Skeletal muscle satellite cell (primary cell): ENCODE measurements around the gene CTXND2.
A peak's percentile ranks its signal among the peaks of the same experiment; 100 is the strongest.
"Not testable (repeated sequence)": the region's sequence is repeated elsewhere in the genome, so short reads cannot be mapped to it uniquely, and the experiment has no call there.

Experiments
- H3K27me3 ChIP-seq: 2 replicates; pipeline ENCODE4 v1.7.0; 2013; ENCODE audit warnings: low read length; ENCODE audit not compliant: control insufficient read depth, insufficient read depth
- H3K36me3 ChIP-seq: 2 replicates; pipeline ENCODE4 v1.7.0; 2013; ENCODE audit warnings: mild to moderate bottlenecking, control low read depth, low read length; ENCODE audit not compliant: insufficient read depth
- H3K4me1 ChIP-seq: 2 replicates; pipeline ENCODE4 v1.7.0; 2013; ENCODE audit warnings: low read length; ENCODE audit not compliant: control insufficient read depth, insufficient read depth
- H3K4me2 ChIP-seq: 2 replicates; pipeline ENCODE4 v1.7.0; 2013; ENCODE audit warnings: mild to moderate bottlenecking, low read length
- H3K4me3 ChIP-seq: 2 replicates; pipeline ENCODE4 v1.7.0; 2013; ENCODE audit warnings: low read length
- H3K9ac ChIP-seq: 2 replicates; pipeline ENCODE4 v1.7.0; 2013; ENCODE audit warnings: mild to moderate bottlenecking, low read depth, low read length, moderate library complexity
- H3K9me3 ChIP-seq: replicated peaks from 2 replicates; pipeline ENCODE4 v1.7.0; 2013; ENCODE audit warnings: mild to moderate bottlenecking, control low read depth, low read length

The CTXND2 gene

DNA sequence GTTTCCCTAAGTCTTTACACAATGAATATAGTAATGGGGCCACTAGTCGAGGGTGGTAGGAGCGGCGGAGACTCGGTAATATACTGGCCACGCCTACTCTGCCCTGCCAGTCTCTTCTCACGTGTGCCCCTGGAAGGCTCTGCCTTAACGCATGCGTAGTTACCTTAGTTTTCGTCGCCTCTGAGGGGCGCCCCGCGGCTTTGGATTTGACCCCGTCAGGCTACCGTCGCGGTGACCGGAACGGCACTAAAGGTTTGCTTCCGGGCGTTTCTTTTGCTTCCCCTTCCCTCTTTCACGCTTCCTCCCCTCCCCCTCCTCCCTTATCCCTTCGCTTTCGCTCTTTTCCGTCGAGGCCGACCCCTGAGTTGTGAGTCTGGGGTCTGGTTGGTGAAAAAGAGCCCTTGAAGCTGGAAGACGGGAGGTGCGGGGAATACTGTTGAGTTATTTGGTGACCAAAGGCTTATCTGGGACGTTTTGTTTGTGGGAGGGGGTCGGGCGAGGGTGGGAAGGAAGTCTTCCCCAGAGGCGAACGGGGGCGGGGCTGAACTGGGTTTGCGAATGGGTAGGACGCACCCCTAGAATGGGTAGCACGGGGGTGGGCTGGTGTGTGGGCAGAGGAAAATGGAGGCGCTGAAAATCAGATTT is 39.3 kb downstream of the CTXND2 start, which contains the start of gene SETDB1:
Gene SETDB1 (plus strand): TSS at position 267 of the 645 bp plus-strand sequence. CDS start 1,352 bp downstream, outside the sequence.
- H3K9ac ChIP-seq: peak within 1 kb of the TSS; percentile 99
- H3K4me1 ChIP-seq: peaks cover 16% of the 10 kb centered on the region
- peaks cover 27% of the 10 kb centered on the region for H3K36me3 ChIP-seq
- H3K9me3 ChIP-seq: no peaks in the 10 kb centered on the region
- peak within 1 kb of the TSS; percentile 76 for H3K4me2 ChIP-seq
- peak within 1 kb of the TSS; percentile 99 for H3K4me3 ChIP-seq
- no peaks in the 10 kb centered on the region for H3K27me3 ChIP-seq

DNA sequence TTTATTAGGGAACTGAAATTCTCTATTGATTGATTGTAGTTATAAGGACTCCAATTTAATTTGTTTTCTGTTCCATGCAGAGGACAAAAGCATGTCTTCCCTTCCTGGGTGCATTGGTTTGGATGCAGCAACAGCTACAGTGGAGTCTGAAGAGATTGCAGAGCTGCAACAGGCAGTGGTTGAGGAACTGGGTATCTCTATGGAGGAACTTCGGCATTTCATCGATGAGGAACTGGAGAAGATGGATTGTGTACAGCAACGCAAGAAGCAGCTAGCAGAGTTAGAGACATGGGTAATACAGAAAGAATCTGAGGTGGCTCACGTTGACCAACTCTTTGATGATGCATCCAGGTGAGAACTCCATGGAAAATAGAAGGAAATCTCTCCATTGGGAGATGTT is 40.7 kb downstream of the CTXND2 start:
- Histone ChIP-seq H3K4me1 (peaks cover 12% of the 10 kb centered on the region), H3K36me3 (peaks cover 37% of the 10 kb centered on the region), H3K4me3 (no peak overlapping the region), H3K27me3 (no peaks in the 10 kb centered on the region), H3K4me2 (peak overlapping the region; percentile 76), H3K9me3 (no peaks in the 10 kb centered on the region), H3K9ac (no peak overlapping the region)

DNA sequence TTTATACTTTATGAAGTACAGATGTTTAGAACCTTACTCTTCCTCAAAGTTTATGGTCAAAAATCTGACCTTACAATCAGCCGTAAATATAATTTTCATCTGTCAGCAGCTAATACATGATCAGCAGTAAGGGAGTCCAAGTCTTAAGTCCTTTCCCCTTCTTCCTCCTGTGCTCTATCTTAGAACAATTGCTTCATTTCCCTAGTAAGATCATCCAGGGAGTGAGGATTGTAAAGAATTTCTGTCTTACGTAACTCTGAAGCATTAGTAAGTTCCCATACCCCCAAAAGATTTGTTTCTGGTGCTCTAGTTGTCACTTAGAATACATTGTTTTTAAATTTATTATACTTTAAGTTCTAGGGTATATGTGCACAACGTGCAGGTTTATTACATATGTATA is 41.4 kb downstream of the CTXND2 start:
- Histone ChIP-seq H3K4me1 (peaks cover 8% of the 10 kb centered on the region), H3K27me3 (no peaks in the 10 kb centered on the region), H3K9me3 (no peaks in the 10 kb centered on the region), H3K36me3 (peaks cover 43% of the 10 kb centered on the region), H3K4me2 (no peak overlapping the region), H3K9ac (no peak overlapping the region), H3K4me3 (no peak overlapping the region)

DNA sequence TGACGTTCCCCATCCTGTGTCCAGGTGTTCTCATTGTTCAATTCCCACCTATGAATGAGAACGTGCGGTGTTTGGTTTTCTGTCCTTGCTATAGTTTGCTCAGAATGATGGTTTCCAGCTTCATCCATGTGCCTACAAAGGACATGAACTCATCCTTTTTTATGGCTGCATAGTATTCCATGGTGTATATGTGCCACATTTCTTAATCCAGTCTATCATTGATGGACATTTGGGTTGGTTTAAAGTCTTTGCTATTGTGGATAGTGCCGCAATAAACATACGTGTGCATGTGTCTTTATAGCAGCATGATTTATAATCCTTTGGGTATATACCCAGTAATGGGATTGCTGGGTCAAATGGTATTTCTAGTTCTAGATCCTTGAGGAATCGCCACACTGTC is 41.8 kb downstream of the CTXND2 start:
- H3K4me2 ChIP-seq, H3K27me3 ChIP-seq, H3K4me3 ChIP-seq, H3K9ac ChIP-seq, H3K4me1 ChIP-seq, H3K9me3 ChIP-seq: not testable (repeated sequence)
- H3K36me3 ChIP-seq: peaks cover 43% of the 10 kb centered on the region

DNA sequence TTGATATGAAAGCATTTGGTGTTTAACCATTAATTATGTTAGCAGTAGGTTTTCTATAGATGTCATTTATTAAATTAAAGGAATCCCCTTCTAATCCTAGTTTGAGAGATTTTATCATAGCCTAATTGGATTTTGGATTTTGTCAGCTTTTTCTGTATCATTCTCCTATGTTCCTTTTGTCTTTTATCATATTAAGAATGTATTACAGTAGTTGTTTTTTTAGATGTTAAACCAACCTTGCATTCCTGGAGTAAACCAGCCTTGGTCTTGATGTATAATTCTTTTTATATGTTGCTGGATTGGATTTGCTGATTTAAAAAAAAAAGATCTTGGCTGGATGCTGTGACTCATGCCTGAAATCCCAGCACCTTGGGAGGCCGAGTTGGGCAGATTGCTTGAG is 44.8 kb downstream of the CTXND2 start:
- Histone ChIP-seq H3K9me3 (no peaks in the 10 kb centered on the region), H3K9ac (no peak overlapping the region), H3K4me3 (no peak overlapping the region), H3K4me1 (peaks cover 7% of the 10 kb centered on the region), H3K27me3 (no peaks in the 10 kb centered on the region), H3K4me2 (no peak overlapping the region), H3K36me3 (peaks cover 53% of the 10 kb centered on the region)

DNA sequence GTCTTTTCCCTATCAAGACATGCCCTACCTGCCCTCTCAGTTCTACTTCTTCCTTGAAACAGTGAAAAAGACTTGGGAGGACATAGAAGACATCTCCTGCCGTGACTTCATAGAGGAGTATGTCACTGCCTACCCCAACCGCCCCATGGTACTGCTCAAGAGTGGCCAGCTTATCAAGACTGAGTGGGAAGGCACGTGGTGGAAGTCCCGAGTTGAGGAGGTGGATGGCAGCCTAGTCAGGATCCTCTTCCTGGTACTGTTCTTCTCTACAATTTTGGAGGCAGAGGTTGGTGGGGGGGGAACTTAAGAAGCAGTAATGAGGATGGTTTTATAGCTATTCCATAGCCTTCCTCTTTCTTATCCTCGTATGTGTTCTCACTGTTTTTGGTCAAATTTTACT is 57.9 kb downstream of the CTXND2 start:
- Histone ChIP-seq H3K27me3 (no peaks in the 10 kb centered on the region), H3K9ac (no peak overlapping the region), H3K4me1 (no peaks in the 10 kb centered on the region), H3K4me2 (no peak overlapping the region), H3K9me3 (no peaks in the 10 kb centered on the region), H3K4me3 (no peak overlapping the region), H3K36me3 (peaks cover 69% of the 10 kb centered on the region)

DNA sequence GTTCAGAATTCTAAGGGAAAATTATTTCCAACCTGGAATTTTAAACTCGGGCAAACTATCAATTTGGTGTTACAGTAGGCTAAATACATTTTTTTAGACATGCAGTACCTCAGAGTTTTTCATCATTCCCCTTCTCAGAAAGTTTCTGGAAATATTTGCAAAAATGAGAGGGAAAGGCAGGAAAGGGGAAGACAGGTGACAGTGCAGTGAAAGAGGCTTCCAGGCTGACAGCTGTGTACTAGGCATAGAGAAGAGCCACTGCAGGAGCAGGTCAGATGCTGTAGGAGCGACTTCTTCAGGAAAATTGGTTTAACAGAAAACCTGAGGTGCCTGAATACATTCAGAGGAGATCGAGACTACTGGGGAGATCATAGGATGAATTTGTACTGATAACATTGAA is 67.8 kb downstream of the CTXND2 start:
- Histone ChIP-seq H3K4me3 (no peak overlapping the region), H3K4me2 (no peak overlapping the region), H3K9me3 (no peaks in the 10 kb centered on the region), H3K36me3 (peaks cover 47% of the 10 kb centered on the region), H3K9ac (no peak overlapping the region), H3K27me3 (no peaks in the 10 kb centered on the region), H3K4me1 (no peaks in the 10 kb centered on the region)

DNA sequence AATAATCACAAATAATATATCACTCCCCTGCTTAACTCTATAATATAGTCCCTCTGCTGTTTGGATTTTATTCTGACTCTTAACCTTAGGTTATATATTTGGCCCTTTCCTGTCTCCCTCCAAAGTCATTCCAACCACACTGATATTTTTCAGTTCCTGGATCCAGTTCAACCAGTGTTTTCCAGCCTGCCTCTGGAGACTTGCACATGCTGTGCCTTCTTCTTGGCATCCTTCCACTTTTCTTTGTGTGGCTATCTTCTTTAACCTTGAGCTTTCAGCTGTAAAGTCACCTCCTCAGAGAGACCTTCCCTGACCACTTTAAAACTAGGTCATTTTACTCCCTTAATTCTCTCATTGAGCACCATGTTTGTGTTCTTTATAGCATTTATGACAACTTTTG is 68.3 kb downstream of the CTXND2 start:
- Histone ChIP-seq H3K4me2 (no peak overlapping the region), H3K9me3 (no peaks in the 10 kb centered on the region), H3K4me1 (no peaks in the 10 kb centered on the region), H3K4me3 (no peak overlapping the region), H3K27me3 (no peaks in the 10 kb centered on the region), H3K9ac (no peak overlapping the region), H3K36me3 (peaks cover 44% of the 10 kb centered on the region)

DNA sequence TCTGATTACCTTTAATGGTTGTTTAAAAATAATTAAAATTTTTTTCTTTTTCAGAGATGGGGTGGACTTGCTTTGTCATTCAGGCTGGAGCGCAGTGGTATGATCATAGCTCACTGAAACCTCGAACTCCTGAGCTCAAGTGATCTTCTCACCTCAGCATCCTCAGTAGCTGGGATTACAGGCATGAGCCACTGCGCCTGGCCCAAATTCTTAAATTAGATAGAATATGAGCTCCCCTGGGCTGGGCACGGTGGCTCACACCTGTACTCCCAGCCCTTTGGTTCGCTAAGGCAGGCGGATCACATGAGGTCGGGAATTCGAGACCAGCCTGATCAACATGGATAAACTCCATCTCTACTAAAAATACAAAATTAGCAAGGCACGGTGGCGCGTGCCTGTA is 70.7 kb downstream of the CTXND2 start:
- H3K9ac ChIP-seq: no peak overlapping the region
- no peaks in the 10 kb centered on the region for H3K4me1 ChIP-seq
- peaks cover 43% of the 10 kb centered on the region for H3K36me3 ChIP-seq
- no peak overlapping the region for H3K4me3 ChIP-seq
- H3K4me2 ChIP-seq: no peak overlapping the region
- H3K27me3 ChIP-seq: no peaks in the 10 kb centered on the region
- no peaks in the 10 kb centered on the region for H3K9me3 ChIP-seq

DNA sequence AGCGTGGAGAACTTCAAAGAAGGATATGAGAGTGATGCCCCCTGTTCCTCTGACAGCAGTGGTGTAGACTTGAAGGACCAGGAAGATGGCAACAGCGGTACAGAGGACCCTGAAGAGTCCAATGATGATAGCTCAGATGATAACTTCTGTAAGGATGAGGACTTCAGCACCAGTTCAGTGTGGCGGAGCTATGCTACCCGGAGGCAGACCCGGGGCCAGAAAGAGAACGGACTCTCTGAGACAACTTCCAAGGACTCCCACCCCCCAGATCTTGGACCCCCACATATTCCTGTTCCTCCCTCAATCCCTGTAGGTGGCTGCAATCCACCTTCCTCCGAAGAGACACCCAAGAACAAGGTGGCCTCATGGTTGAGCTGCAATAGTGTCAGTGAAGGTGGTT is 73.7 kb downstream of the CTXND2 start:
- no peaks in the 10 kb centered on the region for H3K9me3 ChIP-seq
- H3K4me3 ChIP-seq: no peak overlapping the region
- H3K36me3 ChIP-seq: peaks cover 67% of the 10 kb centered on the region
- no peaks in the 10 kb centered on the region for H3K4me1 ChIP-seq
- no peak overlapping the region for H3K9ac ChIP-seq
- no peaks in the 10 kb centered on the region for H3K27me3 ChIP-seq
- no peak overlapping the region for H3K4me2 ChIP-seq

DNA sequence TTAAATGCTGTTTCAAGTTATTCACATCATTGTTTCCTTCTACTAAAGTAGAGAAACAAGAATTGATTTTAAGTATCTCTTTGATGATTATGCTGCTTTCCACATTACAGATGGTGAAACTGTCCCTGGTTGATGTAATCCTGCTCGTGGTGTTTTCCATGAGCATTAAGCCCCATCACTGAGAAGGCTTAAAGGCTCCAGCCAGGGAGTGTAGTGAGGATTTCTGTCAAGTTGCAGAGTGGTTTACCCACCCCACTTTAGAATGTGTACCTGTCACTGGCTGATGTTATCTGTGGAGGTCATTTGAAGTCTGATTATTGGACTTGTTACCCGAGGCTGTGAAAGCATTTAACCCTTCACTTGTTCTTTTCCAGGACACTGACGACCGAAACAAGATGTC is 74.8 kb downstream of the CTXND2 start:
- H3K4me1 ChIP-seq: no peaks in the 10 kb centered on the region
- H3K9ac ChIP-seq: no peak overlapping the region
- H3K36me3 ChIP-seq: peaks cover 75% of the 10 kb centered on the region

More for the DNA sequence above, 74.8 kb downstream of the CTXND2 start:
- no peak overlapping the region for H3K4me2 ChIP-seq
- no peak overlapping the region for H3K4me3 ChIP-seq
- no peaks in the 10 kb centered on the region for H3K9me3 ChIP-seq
- no peaks in the 10 kb centered on the region for H3K27me3 ChIP-seq
